Kidney glomerular epithelial cell (primary cell): Measurements from ENCODE around the gene MYO5B.
A peak's percentile ranks its signal among the peaks of the same experiment; 100 is the strongest.

ENCODE experiments used
- DNase-seq: peaks from one replicate; lab custom pipeline; 2025; lab: John Stamatoyannopoulos, UW

The MYO5B gene

DNA sequence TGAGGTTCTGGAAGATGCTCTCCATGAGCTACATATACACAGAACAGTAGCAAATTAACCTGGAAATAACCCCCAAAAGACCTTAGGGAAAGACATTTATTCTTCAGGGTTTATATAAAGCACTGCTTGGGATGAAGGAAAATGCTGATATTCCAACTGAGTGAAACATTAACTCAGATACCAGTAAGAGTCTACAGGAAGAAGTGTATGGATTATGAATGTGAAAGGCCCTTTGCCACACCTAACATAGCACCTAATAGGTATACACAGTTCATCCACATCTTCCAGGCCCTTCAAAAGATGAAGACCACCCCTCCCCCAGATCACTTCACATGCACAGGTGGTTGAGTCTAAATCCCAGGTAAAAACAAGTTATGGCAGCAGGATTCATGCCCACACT is 50.4 kb downstream of the MYO5B start:
- DNase-seq = no peak

DNA sequence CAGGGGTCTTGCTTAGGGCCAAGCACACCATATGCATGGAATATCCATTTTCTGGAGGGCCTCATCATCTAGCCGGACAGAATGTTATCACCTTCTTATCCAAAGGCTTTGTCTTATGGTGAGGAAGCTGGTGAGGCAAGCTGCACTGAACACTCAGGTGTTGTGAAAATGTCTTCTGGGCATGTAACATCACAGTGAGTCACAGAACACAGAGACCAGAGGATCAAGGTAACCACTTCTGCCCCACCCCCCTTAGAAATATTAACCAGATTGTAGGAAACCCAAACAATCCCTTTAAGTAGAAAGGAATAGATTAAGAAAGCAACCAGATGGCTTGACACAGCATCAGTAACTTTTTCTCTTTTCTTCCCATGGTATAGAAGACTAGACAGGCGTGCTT is 51.1 kb downstream of the MYO5B start:
- DNase-seq = no peak

DNA sequence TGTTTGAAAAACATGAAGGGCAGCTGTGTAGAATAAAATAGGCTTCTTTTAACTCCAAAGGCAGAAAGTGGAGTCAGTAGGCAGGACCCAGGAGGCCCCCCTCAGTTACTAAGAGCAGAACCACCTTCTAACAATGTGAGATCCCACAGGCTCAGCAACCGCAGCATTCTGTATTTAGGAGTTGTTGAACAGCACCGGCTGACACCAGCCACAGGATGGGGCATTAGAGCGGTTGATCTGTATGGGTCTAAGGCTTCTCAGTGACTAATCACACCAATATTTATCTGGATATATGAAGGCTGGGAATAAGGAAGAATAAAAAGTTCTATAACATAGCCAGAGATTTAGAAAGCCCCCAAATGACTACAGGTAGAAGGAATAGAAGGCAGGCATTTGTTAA is 51.7 kb downstream of the MYO5B start:
- DNase-seq = peak; percentile 27

DNA sequence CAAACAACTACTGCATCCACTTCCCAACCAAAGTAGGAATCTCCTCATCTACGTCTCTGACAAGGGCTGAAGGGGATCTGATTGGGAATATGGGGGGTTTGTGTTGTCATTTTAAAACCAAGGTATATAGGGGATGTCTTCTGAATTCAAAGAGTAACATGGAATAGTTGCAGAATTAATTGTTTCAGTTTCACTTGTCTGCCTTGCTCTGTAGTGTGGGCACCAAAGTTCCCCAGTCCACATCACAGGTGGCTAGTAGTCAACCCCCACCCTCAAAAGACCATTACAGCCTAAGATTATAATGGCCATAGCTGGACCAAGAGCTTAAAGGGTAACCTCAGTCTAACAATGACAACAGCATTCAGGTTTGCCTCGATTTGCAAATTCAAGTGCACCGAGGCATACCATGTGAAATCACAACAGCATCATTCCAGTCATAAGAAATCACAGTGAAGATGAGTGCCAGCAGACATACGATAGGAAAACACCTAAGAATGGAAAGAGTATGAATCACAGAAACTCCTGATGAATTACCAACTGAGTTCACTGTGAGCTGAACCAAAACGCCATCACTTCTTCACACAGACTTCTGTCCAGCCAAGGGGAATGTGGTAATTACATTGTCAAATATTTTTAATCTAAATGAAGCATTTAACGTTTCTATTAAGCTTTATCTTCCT is 52.4 kb downstream of the MYO5B start:
- peak; percentile 91 for DNase-seq

DNA sequence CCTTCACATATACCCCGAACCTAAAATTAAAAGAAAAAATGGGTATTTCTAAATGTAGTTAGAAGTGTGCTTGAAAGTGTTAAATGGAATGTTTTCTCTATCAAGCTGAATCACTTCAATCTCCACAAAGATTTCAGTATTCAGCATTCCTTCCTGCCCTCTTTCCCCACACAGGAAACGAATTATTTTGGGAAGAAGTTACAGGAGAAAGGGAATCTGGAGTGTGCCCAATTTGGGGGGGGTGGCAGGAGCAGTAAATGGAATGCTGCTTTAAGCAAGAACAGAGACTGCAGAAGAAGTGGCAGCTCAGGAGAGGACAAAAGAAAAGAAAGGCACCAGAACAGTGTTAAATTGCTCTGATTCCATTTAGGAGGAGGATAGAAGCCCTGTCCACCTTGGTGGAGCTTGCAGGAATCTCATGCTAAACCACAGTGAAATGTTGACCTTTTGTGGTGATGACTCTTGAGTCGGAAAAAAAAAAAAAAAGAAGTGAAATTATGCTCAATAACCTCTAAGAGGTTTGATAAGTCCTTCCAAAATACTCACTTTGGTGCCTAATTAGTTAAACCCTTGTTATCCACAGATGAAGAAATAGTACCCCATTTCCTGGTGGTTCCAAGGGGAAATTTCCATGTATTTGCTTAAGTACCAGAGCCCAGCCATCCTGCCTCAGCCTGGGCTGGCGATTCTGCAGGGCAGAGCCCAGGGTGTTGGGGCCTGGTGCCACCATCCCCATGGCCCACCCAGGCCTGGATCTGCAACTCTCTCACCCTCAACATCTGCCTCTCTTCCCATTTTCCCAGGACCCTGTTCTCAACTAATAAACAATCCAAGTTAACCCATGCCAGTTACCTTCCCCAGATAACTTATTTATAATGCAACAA is 56.5 kb downstream of the MYO5B start:
- DNase-seq = peak; percentile 39

DNA sequence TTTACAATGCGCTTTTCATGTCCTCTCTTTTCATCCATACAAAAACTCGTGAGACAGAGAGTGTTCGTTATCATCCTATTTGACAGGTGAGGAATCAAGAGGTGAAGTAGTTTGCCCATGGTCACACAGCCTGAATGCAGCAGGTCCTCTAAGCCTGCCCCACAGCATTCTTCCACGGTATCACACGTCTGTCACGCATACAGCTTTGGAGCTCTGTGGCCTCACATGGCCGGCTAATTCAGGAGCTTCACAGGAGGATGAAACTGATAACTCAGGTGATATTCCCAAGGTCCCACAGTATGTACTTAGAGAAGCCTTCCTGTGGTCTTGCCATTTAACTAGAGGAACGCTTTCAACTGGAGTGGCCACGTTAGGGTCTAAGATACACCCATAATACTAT is 59.0 kb downstream of the MYO5B start:
- DNase-seq = no peak

DNA sequence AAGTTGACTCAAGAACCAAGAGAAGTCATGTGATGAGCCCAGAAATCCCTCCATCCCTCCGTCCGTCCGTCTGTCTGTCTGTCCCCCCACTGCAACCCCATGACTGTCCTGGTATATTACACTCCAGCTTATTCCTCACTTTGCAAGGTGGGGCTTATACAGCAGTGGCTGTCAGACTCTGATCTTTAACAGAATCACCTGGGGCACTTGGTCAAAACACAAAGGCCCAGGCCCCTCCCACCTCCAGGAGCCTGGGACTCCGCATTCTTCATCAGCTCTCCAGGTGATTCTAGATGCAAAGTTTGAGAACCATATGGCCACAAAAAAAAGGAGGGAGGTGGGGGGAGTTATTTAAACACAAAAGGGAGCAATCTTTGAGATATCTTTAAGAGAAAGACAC is 61.4 kb downstream of the MYO5B start:
- no peak for DNase-seq

DNA sequence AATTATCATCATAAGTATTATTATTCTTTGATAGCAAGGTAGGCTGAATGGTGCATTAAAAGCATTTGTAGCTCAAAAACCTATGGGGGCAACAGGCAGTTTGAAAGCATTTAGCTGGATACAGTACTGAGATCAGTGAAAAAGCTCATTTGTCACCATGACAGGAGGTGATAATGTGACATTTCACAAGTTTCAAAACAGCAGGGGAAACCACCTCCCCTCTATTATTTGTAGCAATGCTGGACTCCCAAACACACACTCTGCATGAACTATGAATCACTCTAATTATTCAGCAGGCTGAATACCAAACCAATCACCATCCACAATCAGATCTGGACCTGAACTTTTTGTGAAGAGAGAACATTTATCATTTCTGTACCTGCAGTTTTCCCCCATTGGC is 63.4 kb downstream of the MYO5B start:
- DNase-seq = peak; percentile 53

DNA sequence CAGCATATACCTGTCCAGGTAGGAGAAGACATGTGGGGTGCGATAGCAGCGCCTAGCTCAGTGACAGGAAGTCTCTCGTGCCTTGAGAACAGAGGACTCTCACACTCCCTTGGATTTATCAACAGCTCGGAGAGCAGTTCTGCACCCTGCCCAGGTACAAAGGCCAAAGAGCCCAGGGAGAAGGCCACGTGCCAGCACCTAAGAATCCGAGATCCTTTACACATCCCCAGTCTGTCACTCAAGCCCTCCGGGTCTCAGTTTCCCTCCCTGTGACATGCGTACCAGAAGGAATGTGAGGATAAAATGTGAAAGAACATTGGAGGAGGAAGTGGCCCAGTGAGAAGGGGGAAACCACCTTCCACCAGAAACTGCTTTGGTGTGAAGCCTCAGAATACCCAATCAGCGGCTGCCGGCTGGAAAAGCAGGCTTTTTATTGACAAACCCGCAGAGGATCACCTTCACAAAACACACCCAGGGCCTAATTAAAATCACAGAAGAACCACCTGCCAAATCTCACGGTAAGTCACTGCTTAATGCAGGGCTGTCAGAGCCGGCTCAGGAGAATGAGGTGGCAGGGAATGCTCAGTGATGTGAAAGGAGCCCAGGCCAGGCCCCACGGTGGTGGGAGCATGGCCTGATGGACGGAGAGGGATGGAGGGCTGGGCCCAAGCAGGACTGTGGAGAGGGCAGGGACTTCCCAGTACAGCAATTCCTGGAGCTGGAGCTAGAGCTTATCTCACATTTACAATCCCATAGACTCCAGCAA is 66.3 kb downstream of the MYO5B start:
- no peak for DNase-seq

DNA sequence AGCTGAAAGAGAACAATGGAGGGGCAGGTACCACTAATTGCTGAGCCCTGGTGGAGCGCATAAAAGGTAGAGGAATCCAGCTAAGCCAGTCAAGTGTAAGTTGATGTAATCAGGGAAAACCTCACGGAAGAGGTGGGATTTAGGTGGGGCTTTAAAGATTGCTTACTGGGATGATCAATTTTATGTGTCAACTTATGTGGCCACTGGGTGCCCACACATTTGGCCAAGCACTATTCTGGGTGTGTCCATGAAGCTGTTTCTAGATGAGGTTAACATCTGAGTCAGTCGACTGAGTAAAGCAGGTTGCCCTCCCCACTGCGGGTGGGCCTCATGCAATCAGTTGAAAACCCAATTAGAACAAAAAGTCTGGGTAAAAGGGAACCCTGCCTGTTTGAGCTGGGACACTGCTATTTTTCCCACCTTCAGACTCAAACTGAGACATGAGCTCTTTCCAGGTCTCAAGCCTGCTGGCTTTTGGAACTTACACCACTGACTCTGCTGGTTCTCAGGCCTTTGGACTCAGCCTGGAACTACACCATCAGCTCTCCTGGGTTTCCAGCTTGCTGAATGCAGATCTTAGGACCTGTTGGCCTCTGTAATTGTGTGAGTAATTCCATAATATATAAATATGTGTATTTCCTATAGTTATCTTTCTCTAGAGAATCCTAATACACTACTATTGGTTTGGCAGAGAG is 67.3 kb downstream of the MYO5B start:
- DNase-seq = no peak

DNA sequence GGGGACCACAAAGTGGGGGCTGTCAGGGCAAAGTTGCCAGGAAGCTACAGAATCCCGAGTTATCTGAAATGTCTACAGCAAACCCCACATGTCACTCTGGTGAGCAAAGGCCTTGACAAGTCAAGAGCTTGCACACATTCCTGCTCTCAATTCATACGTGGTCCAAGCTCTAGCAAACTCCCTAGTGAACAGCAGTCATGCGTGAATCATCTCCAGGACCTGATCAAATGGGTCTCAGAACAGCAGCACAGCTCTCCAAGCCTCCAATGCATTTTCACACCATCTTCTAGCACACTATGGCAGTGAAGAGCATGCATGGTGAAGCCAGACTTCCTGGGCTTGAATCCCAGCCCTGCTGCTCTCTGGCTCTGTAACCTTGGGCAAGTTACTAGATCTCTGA is 68.5 kb downstream of the MYO5B start:
- DNase-seq = peak; percentile 49

DNA sequence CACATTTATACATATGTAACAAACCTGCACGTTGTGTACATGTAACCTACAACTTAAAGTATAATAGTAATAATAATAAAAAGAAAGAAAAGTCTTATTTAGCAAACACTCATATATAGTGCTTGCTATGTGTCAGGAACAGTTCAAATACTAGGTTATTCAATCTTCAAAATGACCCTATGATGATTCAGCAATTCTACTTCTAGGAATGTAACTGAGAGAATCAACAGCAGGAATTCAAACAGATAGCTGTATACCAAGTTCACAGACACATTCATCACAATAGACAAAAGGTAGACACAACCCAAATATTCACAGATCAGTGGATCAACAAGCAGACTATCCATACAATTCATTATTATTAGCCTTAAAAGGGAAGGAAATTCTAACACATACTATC is 69.5 kb downstream of the MYO5B start:
- DNase-seq = peak; percentile 28

DNA sequence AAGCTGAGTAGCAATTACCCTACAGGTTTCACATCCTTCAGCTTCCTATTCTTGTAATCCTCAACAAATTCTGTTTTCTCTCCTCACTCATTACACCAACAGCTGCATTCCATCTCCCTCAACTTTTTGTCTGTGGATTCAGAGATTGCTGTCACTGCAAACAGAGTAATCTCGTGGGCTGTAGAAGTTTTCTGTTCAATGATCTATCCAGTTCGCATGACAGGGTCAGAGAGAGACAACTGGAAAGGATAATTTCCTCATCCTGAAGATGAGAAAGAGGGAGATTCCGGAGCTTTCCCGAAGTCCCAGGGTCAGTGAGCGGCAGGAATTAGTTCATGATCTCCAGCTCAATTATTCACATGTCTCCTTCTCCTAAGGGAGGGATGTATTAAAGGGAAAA is 75.7 kb downstream of the MYO5B start:
- peak; percentile 84 for DNase-seq

DNA sequence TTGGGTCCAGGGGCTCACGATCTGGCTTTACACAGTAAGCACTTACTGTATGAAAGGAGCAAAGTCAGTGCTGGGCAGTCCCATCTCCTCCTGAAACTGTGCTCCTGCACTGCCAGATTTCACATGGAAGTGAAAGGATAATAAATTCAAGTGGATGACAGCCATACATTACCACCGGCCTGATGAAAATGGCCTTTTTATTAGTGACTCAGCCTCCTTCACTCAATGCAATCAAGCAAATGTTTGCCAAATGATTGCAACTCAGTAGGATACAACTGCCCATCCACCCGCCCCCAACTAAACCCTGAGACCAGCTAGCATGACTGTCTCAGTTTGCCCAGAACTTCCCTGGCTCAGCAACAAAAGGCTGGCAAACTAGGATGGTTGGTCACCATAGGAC is 77.1 kb downstream of the MYO5B start:
- DNase-seq = no peak

DNA sequence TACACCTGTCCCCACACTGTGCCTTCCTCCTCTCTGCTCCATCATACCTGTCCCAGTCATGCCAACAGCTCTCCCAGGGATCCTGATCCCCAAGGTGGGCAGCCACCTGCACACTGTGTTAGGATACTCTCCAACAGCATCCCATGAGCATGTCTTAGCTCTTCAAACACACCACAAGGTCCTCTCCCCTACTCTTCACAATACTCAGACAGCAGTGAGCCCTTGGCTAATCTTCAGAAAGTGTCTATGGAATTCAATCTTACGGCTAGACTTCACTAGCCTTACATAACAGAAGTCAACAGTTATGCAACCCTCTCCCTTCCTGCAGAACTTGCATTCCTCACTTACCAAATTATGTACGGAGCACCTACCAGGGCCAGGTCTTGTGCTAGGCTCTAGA is 79.9 kb downstream of the MYO5B start:
- no peak for DNase-seq

DNA sequence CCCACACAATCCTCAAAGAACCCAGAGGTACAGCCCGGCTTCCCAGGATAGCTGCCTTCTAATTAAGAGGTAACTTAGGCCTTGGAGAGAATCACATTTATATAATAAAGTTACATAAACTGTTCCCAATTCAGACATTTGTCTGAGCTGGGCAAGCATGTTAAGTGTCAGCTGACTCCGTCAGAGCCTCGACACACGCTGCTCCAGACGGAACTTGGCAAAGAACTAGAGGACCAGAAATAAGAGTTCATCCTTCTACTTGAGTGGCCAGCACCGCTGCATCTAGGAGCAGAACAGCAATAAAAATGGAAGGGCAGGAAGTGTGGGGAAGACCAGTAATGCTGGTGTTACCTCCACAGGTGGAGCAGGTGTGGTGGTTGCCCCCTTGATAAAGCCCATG is 80.5 kb downstream of the MYO5B start:
- no peak for DNase-seq

DNA sequence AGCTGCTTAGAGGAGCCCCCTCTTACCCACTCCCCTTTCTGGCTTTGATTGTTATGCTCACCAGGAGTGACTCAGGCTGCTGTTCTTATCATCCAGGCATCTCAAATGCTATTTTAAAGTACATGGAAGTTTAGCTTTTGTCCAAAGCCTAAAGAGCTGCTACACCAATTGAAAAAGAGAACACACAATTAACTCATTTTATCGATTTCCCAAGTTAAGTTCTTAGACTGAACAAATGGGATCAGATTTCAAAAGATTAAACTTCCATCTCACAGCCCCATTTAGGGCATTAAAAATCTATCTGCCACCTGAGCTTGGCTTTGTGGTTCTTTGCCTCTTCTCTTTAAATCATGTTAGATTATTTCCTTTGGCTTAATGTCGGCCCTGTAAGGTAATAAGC is 81.2 kb downstream of the MYO5B start:
- no peak for DNase-seq

DNA sequence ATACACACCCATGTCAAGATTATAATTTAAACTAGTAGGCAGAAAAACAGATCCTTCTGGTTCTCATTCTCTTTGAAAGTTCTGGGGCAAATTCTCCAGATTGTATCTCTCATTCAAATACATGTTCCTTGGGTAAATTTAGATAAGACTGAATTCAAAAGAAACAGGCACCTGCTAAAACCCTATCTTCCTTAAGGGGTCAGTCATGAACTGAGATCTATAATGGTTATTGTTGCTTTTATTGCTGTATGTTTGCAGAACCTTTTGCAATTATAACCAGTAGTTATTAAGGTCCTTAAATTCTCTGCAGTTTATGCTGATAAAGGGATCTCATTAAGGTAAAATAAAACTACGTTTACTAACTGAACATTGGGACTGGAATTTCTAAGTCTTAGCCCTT is 83.5 kb downstream of the MYO5B start:
- DNase-seq = no peak

DNA sequence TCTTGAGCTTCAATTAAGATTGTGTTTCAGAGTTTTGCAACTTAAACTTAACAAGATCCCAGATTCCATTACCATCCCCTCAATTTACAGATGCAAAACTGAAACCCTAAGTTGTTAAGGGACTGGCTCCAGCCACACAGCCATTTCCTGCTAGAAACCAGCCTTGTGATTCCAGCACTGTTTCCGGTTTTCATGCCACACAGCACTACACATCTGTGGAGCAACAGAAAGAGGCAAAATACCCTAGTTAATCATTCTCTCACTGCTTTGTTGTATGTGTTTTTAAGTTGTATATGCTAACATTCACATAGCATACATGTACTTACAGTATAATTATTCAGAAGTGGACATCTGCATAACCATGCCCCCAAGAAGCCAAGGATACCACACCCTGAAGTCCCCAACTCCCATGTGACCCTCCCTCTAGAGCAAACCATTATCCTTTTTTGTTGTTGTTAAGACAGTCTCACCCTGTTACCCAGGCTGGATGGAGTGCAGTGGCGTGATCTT is 87.4 kb downstream of the MYO5B start:
- no peak for DNase-seq

DNA sequence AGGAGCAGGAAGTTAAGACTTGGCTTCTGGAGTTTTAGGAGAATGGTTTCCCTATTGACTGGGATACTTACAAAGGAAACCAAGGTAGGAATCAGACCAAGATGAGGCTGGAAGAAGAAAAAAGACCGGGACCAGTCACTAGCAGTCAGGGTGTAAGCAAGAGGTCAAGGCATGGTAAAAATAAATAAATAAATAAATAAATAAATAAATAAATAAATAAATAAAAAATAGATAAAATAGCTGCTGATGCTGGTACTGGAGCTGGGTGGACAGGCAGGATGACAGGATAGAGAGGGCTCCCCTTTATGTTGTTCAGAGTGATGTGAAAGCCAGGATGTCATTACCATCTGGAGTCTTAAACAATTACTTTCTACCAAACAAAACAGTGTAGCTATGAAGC is 89.9 kb downstream of the MYO5B start:
- no peak for DNase-seq

DNA sequence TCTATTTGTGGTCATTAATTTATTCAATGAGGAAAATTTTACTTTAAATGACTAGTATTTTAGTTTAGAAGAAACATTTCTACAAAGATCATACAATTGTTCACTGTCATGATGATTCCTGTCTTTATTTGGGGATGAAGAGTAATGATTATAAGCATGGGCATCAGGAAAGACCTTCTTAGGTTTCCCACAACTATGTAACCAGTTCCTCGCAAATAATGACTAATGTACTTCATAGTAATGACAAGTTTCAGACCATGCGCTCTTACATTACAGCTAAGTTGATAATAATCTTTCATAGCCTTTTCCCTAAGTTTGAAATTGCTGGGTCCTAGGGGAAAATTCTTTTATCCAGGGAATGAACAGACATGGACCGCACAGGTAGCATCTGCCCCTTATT is 90.5 kb downstream of the MYO5B start:
- no peak for DNase-seq
